Fibroblast of lung (primary cell): ENCODE measurements around the gene EFEMP1. TPM values are rescaled to one million over a fixed set of nuclear protein-coding genes. Genes with fewer than 3 reads are reported as not detected.
A peak's percentile ranks its signal among the peaks of the same experiment; 100 is the strongest.

Source experiments
- DNase-seq, 2 donors: peaks; one replicate each; pipeline versions ENCODE4 v3.0.0 to v3.0.0-alpha.2; 2010; ENCODE audit warnings: low read depth in 2 of 2
- H2AFZ ChIP-seq: 2 replicates; pipeline ENCODE4 v1.5.1; 2012; ENCODE audit warnings: low read length, control low read depth, inconsistent platforms
- H3K27ac ChIP-seq: 2 replicates; pipeline ENCODE4 v1.5.1; 2011; ENCODE audit warnings: low read length, control low read depth; ENCODE audit not compliant: insufficient read depth
- H3K27me3 ChIP-seq: 2 replicates; pipeline ENCODE4 v1.5.1; 2011; ENCODE audit warnings: mild to moderate bottlenecking, low read length; ENCODE audit not compliant: control insufficient read depth, insufficient read depth
- H3K36me3 ChIP-seq: 2 replicates; pipeline ENCODE4 v1.5.1; 2011; ENCODE audit warnings: low read length; ENCODE audit not compliant: control insufficient read depth, insufficient read depth
- H3K4me1 ChIP-seq: 2 replicates; pipeline ENCODE4 v1.5.1; 2011; ENCODE audit warnings: low read length; ENCODE audit not compliant: control insufficient read depth, insufficient read depth; ENCODE audit errors: extremely low read depth
- H3K4me2 ChIP-seq: 2 replicates; pipeline ENCODE4 v1.5.1; 2011; ENCODE audit warnings: low read length, control low read depth; ENCODE audit not compliant: insufficient read depth; ENCODE audit errors: extremely low read depth
- H3K4me3 ChIP-seq, 4 experiments: fragments of 200-600 bp in 1 of 4; sonication (generic) in 1 of 4; replicated peaks in 1 of 4; 2 replicates each; pipeline ENCODE4 v1.5.1; 2011 to 2016; ENCODE audit warnings: low read length in 4 of 4, low read depth in 3 of 4, mild to moderate bottlenecking in 3 of 4, control low read depth in 2 of 4, inconsistent platforms in 1 of 4, mixed read lengths in 1 of 4; ENCODE audit not compliant: insufficient read depth in 1 of 4; ENCODE audit errors: control extremely low read depth in 1 of 4
- H3K79me2 ChIP-seq: 2 replicates; pipeline ENCODE4 v1.5.1; 2012; ENCODE audit warnings: mild to moderate bottlenecking, low read length, inconsistent platforms; ENCODE audit not compliant: control insufficient read depth, insufficient read depth
- H3K9ac ChIP-seq: 2 replicates; pipeline ENCODE4 v1.5.1; 2011; ENCODE audit warnings: mild to moderate bottlenecking, low read length, control low read depth; ENCODE audit not compliant: insufficient read depth
- H3K9me3 ChIP-seq: 2 replicates; pipeline ENCODE4 v1.5.1; 2012; ENCODE audit warnings: low read depth, low read length; ENCODE audit not compliant: control insufficient read depth, insufficient read depth
- H4K20me1 ChIP-seq: 2 replicates; pipeline ENCODE4 v1.5.1; 2011; ENCODE audit warnings: low read length; ENCODE audit not compliant: control insufficient read depth, insufficient read depth; ENCODE audit errors: extremely low read depth
- EZH2 ChIP-seq: IDR thresholded peaks from 2 replicates; pipeline ENCODE4 v1.5.1; 2012; ENCODE audit warnings: low read length, control low read depth, mild to moderate bottlenecking; ENCODE audit errors: missing control alignments
- polyA plus RNA-seq, 2 donors: library from polyadenylated mRNA; depleted of rRNA in 1 of 2; stranded (reverse) in 1 of 2; unstranded in 1 of 2; fragments of >200 nt; gene quantifications; 2 replicates each; pipeline ENCODE4 v1.2.1, GENCODE V29; 2011 to 2012; ENCODE audit warnings: missing spikeins in 1 of 2
- total RNA-seq: library from RNA; depleted of rRNA; stranded (reverse); fragments of >200 nt; gene quantifications from 2 replicates; pipeline ENCODE4 v1.2.1, GENCODE V29; 2014
- TF ChIP-seq, protein P1 (sequence below), 2 donors: IDR thresholded peaks in 1 of 2; conservative IDR thresholded peaks in 1 of 2; 1 replicate in 1 of 2; 2 replicates in 1 of 2; pipeline ENCODE4 v1.5.1; 2011 to 2012; ENCODE audit warnings: low read length in 2 of 2, control low read depth in 1 of 2, inconsistent platforms in 1 of 2, low read depth in 1 of 2, mild to moderate bottlenecking in 1 of 2

EFEMP1 gene
- total and polyA plus RNA-seq, 2 donors (not counting 1 experiment from before 2014, with no cell fraction given): 467 to 724 TPM

DNA sequence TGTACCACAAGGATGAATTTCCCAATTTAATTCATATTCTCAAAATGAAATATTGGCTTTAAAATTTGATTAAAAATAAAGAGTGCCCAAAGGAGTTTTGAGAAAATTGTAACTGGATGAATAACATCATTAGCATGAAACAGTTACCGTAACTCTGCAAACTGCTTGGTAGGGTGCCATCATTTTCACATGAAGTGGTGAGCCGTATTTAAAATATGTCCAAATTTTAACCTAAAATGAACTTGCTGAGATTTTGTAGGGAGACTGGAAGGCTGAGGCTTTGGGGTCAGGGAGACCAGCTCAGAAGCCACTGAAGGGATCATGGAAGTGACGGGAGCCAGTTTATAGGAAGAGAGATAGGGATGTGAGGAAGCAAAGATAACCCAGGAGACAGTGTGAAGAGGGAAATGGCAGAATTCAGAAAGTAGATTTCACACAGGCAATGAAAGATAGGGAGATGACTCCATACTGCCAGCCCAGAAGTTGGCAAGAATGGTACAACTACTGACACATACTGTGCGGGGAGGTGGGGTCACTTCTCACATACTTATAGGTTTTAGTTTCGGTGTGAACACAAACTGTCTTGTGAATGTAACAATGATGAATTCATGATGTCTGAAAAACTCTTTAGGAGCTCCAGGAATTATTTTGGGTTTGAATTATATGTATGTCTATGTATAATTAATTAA lies 53.8 kb downstream of the EFEMP1 start:
- Histone ChIP-seq H3K27ac (peak overlapping the region; percentile 57), H4K20me1 (no peaks in the 10 kb centered on the region), H3K4me1 (peaks cover 8% of the 10 kb centered on the region), H3K4me3 (no peak overlapping the region), H3K9me3 (no peaks in the 10 kb centered on the region), H3K79me2 (no peaks in the 10 kb centered on the region), H3K27me3 (no peaks in the 10 kb centered on the region), H3K9ac (no peak overlapping the region), H3K36me3 (peaks cover under 1% of the 10 kb centered on the region), H2AFZ (no peak overlapping the region), H3K4me2 (no peak overlapping the region)
- TF ChIP-seq, protein P1, sequence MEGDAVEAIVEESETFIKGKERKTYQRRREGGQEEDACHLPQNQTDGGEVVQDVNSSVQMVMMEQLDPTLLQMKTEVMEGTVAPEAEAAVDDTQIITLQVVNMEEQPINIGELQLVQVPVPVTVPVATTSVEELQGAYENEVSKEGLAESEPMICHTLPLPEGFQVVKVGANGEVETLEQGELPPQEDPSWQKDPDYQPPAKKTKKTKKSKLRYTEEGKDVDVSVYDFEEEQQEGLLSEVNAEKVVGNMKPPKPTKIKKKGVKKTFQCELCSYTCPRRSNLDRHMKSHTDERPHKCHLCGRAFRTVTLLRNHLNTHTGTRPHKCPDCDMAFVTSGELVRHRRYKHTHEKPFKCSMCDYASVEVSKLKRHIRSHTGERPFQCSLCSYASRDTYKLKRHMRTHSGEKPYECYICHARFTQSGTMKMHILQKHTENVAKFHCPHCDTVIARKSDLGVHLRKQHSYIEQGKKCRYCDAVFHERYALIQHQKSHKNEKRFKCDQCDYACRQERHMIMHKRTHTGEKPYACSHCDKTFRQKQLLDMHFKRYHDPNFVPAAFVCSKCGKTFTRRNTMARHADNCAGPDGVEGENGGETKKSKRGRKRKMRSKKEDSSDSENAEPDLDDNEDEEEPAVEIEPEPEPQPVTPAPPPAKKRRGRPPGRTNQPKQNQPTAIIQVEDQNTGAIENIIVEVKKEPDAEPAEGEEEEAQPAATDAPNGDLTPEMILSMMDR (conservative IDR thresholded peaks at IDR 0.05 in 1 of 2, IDR thresholded peaks at IDR 0.05 in 1 of 2; ENCODE audit: low read depth in 1 of 2, low read length in 2 of 2): no peak
- peak; percentile 55 to 83 for DNase-seq

DNA sequence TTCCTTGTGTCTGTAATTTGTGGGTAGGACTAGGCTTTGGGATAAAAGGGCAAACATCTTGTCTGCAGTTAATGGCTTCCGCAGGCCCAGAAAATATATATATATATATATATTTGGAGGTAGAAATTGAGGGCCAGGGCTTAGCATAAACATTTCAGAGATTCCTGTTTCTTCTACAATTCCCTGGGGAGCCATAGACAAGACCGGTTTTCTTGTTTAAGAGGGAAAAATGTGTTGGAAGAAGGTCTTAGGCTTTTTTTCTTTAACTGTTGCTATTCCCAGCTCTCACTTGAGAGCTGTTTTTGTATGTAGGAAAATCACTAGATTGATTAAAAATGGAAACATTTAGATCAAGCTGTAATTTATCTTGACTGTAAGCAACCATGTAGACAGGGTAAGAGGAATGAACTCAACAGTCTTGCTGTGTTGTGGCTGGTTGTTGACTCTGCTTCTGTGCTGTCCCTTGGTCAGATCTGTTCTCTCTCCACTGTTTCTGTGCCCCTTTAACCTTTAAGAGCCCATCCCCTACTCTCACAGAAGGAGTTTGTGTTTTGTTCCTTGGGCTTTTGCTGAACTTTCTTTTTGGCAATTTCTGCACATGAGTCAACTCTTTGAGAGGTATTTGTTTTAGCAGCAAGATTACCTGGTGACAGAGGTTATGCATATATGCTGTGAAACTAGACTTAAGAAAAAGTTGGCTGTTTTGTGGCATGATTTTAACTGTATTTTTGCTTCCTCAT lies 58.3 kb downstream of the EFEMP1 start:
- Histone ChIP-seq H3K36me3 (no peaks in the 10 kb centered on the region), H2AFZ (peak overlapping the region; percentile 7), H3K27ac (peak overlapping the region; percentile 54), H3K4me1 (peaks cover 17% of the 10 kb centered on the region), H3K79me2 (no peaks in the 10 kb centered on the region), H3K4me3 (no peak overlapping the region), H4K20me1 (no peaks in the 10 kb centered on the region), H3K9me3 (no peaks in the 10 kb centered on the region), H3K4me2 (no peak overlapping the region), H3K9ac (no peak overlapping the region), H3K27me3 (no peaks in the 10 kb centered on the region)
- peak in 1 of 2 donors; percentile 75 for DNase-seq
- TF ChIP-seq EZH2: no peak
- TF ChIP-seq, protein P1 (conservative IDR thresholded peaks at IDR 0.05 in 1 of 2, IDR thresholded peaks at IDR 0.05 in 1 of 2; ENCODE audit: low read depth in 1 of 2, low read length in 2 of 2): no peak

DNA sequence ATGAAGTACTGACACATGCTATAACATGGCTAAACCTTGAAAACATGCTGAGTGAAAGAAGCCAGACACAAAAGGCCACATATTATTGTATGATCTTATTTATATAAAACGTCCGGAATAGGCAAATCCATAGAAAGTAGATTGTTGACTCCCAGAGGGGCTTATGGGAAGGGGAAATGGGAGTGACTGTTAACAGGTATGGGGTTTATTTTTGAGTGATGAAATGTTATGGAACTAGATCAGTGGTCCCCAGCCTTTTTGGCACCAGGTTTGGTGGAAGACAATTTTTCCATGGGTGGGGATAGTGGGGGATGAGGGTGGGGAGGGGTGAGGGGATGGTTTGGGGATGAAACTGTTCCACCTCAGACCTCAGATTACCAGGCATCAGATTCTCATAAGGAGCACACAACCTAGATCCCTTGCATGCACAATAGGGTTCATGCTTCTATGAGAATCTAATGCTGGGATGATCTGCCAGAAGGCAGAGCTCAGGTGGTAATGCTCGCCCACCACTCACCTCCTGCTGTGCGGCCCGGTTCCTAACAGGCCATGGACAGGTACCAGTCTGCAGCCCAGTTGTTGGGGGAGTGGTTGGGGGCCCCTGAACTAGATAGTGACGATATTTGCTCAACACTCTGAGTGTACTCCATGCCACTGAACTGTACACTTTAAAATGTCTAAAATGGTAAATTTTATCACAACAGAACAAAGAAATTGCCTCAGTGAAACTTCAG lies 59.1 kb downstream of the EFEMP1 start:
- H3K9ac ChIP-seq: no peak overlapping the region
- H3K4me3 ChIP-seq: no peak overlapping the region
- H4K20me1 ChIP-seq: no peaks in the 10 kb centered on the region
- H3K4me1 ChIP-seq: peaks cover 14% of the 10 kb centered on the region
- no peaks in the 10 kb centered on the region for H3K9me3 ChIP-seq
- H3K27ac ChIP-seq: peak overlapping the region; percentile 54
- no peak overlapping the region for H2AFZ ChIP-seq
- no peak for DNase-seq
- TF ChIP-seq EZH2: no peak
- TF ChIP-seq, protein P1 (conservative IDR thresholded peaks at IDR 0.05 in 1 of 2, IDR thresholded peaks at IDR 0.05 in 1 of 2; ENCODE audit: low read depth in 1 of 2, low read length in 2 of 2): no peak
- no peaks in the 10 kb centered on the region for H3K79me2 ChIP-seq
- no peak overlapping the region for H3K4me2 ChIP-seq
- no peaks in the 10 kb centered on the region for H3K36me3 ChIP-seq
- no peaks in the 10 kb centered on the region for H3K27me3 ChIP-seq
